Measurements from ENCODE around the gene HCFC1R1. TPM values are rescaled to one million over a fixed set of nuclear protein-coding genes. Genes with fewer than 3 reads are reported as not detected.

HCFC1R1 gene
- total RNA-seq, 1 experiment from 2014 or later = 75.4 TPM

GRCh38 chr16:3008690-3009037, 15.1 kb downstream of the HCFC1R1 start:
- H3K9me3 Mint-ChIP-seq (ENCODE audit: low read depth, unreplicated experiment) = no peaks in the 10 kb centered on the region
- intact Hi-C loops (cut with micrococcal nuclease; ENCODE audit: unreplicated experiment) = no loop called here
- TF ChIP-seq CTCF (IDR thresholded peaks at IDR 0.05; ENCODE audit: unreplicated experiment) = no peak
- H3K27ac Mint-ChIP-seq (ENCODE audit: unreplicated experiment) = peak overlapping the region; percentile 76
- no TSS peak for BruUV-seq (replicated peaks)
- peaks cover 51% of the 10 kb centered on the region for H3K4me1 Mint-ChIP-seq (ENCODE audit: low read depth, unreplicated experiment)
- no peaks in the 10 kb centered on the region for H3K27me3 Mint-ChIP-seq (ENCODE audit: unreplicated experiment)
- CTCF ChIA-PET = interaction anchor here (7.7 kb wide), 1 partner anchor 13 kb away, joined by 126 read pairs; the partner anchor contains the start of genes CLDN6, HCFC1R1, THOC6 and TNFRSF12A
- peak overlapping the region; percentile 87 for H3K4me3 Mint-ChIP-seq (ENCODE audit: low read depth, unreplicated experiment)
- H3K36me3 Mint-ChIP-seq (ENCODE audit: insufficient read depth, unreplicated experiment) = peaks cover 93% of the 10 kb centered on the region
- DNase-seq = no peak

- intact Hi-C loops (cut with micrococcal nuclease; ENCODE audit: unreplicated experiment) = loop anchor here (1.0 kb wide), 1 partner anchor 12 kb away; the partner anchor contains the start of gene TNFRSF12A
- TF ChIP-seq CTCF (IDR thresholded peaks at IDR 0.05; ENCODE audit: unreplicated experiment) = no peak
- H3K9me3 Mint-ChIP-seq (ENCODE audit: low read depth, unreplicated experiment) = no peaks in the 10 kb centered on the region
- H3K36me3 Mint-ChIP-seq (ENCODE audit: insufficient read depth, unreplicated experiment) = peaks cover 92% of the 10 kb centered on the region
- peaks cover 45% of the 10 kb centered on the region for H3K4me1 Mint-ChIP-seq (ENCODE audit: low read depth, unreplicated experiment)
- no TSS peak for BruUV-seq (replicated peaks)
- CTCF ChIA-PET = interaction anchor here (1.0 to 7.7 kb wide), 3 partner anchors 13 to 24 kb away, joined by 5 to 126 read pairs (median 5); partner anchors contain the start of genes CLDN6, HCFC1R1, THOC6 and TNFRSF12A
- DNase-seq = peak; percentile 30
- peak overlapping the region; percentile 76 for H3K27ac Mint-ChIP-seq (ENCODE audit: unreplicated experiment)
- H3K27me3 Mint-ChIP-seq (ENCODE audit: unreplicated experiment) = no peaks in the 10 kb centered on the region
- H3K4me3 Mint-ChIP-seq (ENCODE audit: low read depth, unreplicated experiment) = peak overlapping the region; percentile 87
Measured at GRCh38 chr16:3007957-3008689, 15.6 kb downstream of the HCFC1R1 start.

- peak; percentile 52 for DNase-seq
- CTCF ChIA-PET = interaction anchor here (1.0 to 7.7 kb wide), 3 partner anchors 13 to 24 kb away, joined by 5 to 126 read pairs (median 5); partner anchors contain the start of genes CLDN6, HCFC1R1, THOC6 and TNFRSF12A
- TF ChIP-seq CTCF (IDR thresholded peaks at IDR 0.05; ENCODE audit: unreplicated experiment) = no peak
- peak overlapping the region; percentile 87 for H3K4me3 Mint-ChIP-seq (ENCODE audit: low read depth, unreplicated experiment)
- TSS peak; percentile 40 for BruUV-seq (replicated peaks)
- peak overlapping the region; percentile 76 for H3K27ac Mint-ChIP-seq (ENCODE audit: unreplicated experiment)
- H3K9me3 Mint-ChIP-seq (ENCODE audit: low read depth, unreplicated experiment) = no peaks in the 10 kb centered on the region
- peaks cover 92% of the 10 kb centered on the region for H3K36me3 Mint-ChIP-seq (ENCODE audit: insufficient read depth, unreplicated experiment)
- peaks cover 37% of the 10 kb centered on the region for H3K4me1 Mint-ChIP-seq (ENCODE audit: low read depth, unreplicated experiment)
- intact Hi-C loops (cut with micrococcal nuclease; ENCODE audit: unreplicated experiment) = loop anchor here (1.0 kb wide), 1 partner anchor 13 kb away; the partner anchor contains the start of gene TNFRSF12A
- no peaks in the 10 kb centered on the region for H3K27me3 Mint-ChIP-seq (ENCODE audit: unreplicated experiment)
Measured at GRCh38 chr16:3007059-3007956, 16.4 kb downstream of the HCFC1R1 start.

GRCh38 chr16:3004781-3005284, 18.9 kb downstream of the HCFC1R1 start:
- peak; percentile 76 for DNase-seq
- Mint-ChIP-seq H3K4me3 (ENCODE audit: low read depth, unreplicated experiment) (peak overlapping the region; percentile 87), H3K4me1 (ENCODE audit: low read depth, unreplicated experiment) (peaks cover 42% of the 10 kb centered on the region), H3K9me3 (ENCODE audit: low read depth, unreplicated experiment) (no peaks in the 10 kb centered on the region), H3K36me3 (ENCODE audit: insufficient read depth, unreplicated experiment) (peaks cover 88% of the 10 kb centered on the region), H3K27ac (ENCODE audit: unreplicated experiment) (peak overlapping the region; percentile 91), H3K27me3 (ENCODE audit: unreplicated experiment) (no peaks in the 10 kb centered on the region)
- intact Hi-C loops (cut with micrococcal nuclease; ENCODE audit: unreplicated experiment) = no loop called here
- BruUV-seq (replicated peaks) = TSS peak; percentile 28
- TF ChIP-seq CTCF (IDR thresholded peaks at IDR 0.05; ENCODE audit: unreplicated experiment) = no peak
- CTCF ChIA-PET = interaction anchor here (1.2 to 7.7 kb wide), 4 partner anchors 17 to 54 kb away, joined by 4 to 126 read pairs (median 10); partner anchors contain the start of genes CLDN6, HCFC1R1, THOC6 and TNFRSF12A

Measured in Calu3 (cell line).